ENCODE data around the gene MYO5B. TPM values are rescaled to one million over a fixed set of nuclear protein-coding genes. Genes with fewer than 3 reads are reported as not detected.

MYO5B gene
- total and polyA plus RNA-seq, 9 of the 15 experiments (the other 6 are each of a cell fraction or from before 2014, with no cell fraction given) = 0.07 to 0.42 (median 0.28) TPM

DNA sequence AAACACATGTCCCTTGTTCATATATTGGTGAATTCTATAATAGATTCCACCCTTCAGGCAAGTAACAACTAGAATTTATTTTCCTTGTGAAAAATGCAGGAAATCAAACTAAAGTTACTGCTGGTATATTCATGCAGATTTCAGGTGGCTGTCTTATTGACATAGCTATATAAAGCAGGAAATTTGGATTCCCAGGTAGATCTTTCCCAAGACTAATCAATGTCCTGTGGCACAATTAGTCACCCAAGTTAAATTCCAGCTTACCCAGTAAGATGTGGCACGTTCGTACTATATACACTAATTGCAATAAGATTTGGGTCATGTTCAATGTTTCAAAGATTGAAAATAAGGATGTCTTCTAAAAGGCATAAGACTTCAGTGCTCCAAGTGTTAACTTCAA lies 42.0 kb downstream of the MYO5B start (continued):
- TF ChIP-seq ZBTB12 (CRISPR knock-in tag; IDR thresholded peaks at IDR 0.05) (no peak), ZNF217 (CRISPR knock-in tag; IDR thresholded peaks at IDR 0.05) (no peak), ZNF766 (CRISPR knock-in tag; conservative IDR thresholded peaks at IDR 0.05) (no peak), PCBP1 (IDR thresholded peaks at IDR 0.05; ENCODE audit: low read depth, low read length, poor library complexity, severe bottlenecking) (no peak)
- TF ChIP-seq, protein P1, sequence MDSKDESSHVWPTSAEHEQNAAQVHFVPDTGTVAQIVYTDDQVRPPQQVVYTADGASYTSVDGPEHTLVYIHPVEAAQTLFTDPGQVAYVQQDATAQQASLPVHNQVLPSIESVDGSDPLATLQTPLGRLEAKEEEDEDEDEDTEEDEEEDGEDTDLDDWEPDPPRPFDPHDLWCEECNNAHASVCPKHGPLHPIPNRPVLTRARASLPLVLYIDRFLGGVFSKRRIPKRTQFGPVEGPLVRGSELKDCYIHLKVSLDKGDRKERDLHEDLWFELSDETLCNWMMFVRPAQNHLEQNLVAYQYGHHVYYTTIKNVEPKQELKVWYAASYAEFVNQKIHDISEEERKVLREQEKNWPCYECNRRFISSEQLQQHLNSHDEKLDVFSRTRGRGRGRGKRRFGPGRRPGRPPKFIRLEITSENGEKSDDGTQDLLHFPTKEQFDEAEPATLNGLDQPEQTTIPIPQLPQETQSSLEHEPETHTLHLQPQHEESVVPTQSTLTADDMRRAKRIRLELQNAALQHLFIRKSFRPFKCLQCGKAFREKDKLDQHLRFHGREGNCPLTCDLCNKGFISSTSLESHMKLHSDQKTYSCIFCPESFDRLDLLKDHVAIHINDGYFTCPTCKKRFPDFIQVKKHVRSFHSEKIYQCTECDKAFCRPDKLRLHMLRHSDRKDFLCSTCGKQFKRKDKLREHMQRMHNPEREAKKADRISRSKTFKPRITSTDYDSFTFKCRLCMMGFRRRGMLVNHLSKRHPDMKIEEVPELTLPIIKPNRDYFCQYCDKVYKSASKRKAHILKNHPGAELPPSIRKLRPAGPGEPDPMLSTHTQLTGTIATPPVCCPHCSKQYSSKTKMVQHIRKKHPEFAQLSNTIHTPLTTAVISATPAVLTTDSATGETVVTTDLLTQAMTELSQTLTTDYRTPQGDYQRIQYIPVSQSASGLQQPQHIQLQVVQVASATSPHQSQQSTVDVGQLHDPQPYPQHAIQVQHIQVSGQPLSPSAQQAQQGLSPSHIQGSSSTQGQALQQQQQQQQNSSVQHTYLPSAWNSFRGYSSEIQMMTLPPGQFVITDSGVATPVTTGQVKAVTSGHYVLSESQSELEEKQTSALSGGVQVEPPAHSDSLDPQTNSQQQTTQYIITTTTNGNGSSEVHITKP (IDR thresholded peaks at IDR 0.05; ENCODE audit: partially characterized antibody) = no peak
- TF ChIP-seq, protein P2, sequence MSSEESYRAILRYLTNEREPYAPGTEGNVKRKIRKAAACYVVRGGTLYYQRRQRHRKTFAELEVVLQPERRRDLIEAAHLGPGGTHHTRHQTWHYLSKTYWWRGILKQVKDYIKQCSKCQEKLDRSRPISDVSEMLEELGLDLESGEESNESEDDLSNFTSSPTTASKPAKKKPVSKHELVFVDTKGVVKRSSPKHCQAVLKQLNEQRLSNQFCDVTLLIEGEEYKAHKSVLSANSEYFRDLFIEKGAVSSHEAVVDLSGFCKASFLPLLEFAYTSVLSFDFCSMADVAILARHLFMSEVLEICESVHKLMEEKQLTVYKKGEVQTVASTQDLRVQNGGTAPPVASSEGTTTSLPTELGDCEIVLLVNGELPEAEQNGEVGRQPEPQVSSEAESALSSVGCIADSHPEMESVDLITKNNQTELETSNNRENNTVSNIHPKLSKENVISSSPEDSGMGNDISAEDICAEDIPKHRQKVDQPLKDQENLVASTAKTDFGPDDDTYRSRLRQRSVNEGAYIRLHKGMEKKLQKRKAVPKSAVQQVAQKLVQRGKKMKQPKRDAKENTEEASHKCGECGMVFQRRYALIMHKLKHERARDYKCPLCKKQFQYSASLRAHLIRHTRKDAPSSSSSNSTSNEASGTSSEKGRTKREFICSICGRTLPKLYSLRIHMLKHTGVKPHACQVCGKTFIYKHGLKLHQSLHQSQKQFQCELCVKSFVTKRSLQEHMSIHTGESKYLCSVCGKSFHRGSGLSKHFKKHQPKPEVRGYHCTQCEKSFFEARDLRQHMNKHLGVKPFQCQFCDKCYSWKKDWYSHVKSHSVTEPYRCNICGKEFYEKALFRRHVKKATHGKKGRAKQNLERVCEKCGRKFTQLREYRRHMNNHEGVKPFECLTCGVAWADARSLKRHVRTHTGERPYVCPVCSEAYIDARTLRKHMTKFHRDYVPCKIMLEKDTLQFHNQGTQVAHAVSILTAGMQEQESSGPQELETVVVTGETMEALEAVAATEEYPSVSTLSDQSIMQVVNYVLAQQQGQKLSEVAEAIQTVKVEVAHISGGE (CRISPR knock-in tag; IDR thresholded peaks at IDR 0.05) = no peak
